GM12801 (cell line): ENCODE measurements around the gene IFNA1.

Experiments used
- CTCF ChIP-seq: IDR thresholded peaks from one replicate; pipeline ENCODE4 v1.5.1; 2011; ENCODE audit warnings: control low read depth; ENCODE audit not compliant: insufficient read length; ENCODE audit errors: extremely low read depth

IFNA1 gene

GRCh38 chr9:21440139-21440538, at the start of gene IFNA1:
IFNA1 (plus strand) TSS chr9:21440439; CDS start chr9:21440508, 69 bp downstream.
- TF ChIP-seq CTCF: no peak

- TF ChIP-seq CTCF: no peak
Observed at GRCh38 chr9:21392270-21392669, 48.0 kb upstream of the IFNA1 start.

GRCh38 chr9:21395778-21396717, 44.2 kb upstream of the IFNA1 start:
- no peak for TF ChIP-seq CTCF

GRCh38 chr9:21398955-21399489, 41.2 kb upstream of the IFNA1 start:
- no peak for TF ChIP-seq CTCF

- TF ChIP-seq CTCF: no peak
Observed at GRCh38 chr9:21399956-21400355, 40.3 kb upstream of the IFNA1 start.

GRCh38 chr9:21402386-21403251, 37.6 kb upstream of the IFNA1 start:
- TF ChIP-seq CTCF: no peak

GRCh38 chr9:21404146-21404545, 36.1 kb upstream of the IFNA1 start:
- TF ChIP-seq CTCF: no peak
